K562 (cell line): ENCODE measurements around the gene TPPP. TPM values are rescaled to one million over a fixed set of nuclear protein-coding genes. Genes with fewer than 3 reads are reported as not detected.

Source experiments
- ATAC-seq: fragments of 200-7000 bp; cut with Tn5 transposase; 3 replicates; pipeline ENCODE4 v1.9.1; 2020; ENCODE audit warnings: moderate library complexity
- BruUV-seq: library from RNA; stranded (reverse); fragments of 400-500 nt; replicated peaks from 2 replicates; lab custom pipeline; 2021; lab: Mats Ljungman, UMichigan
- CTCF ChIA-PET: fragments of 300-600 bp; formaldehyde crosslinking; extraction: SDS; loops from one replicate; lab custom pipeline; 2021; ENCODE audit warnings: low intra/inter-chr PET ratio; lab: Yijun Ruan, JAX
- POLR2A ChIA-PET: fragments of 300-600, 350-650 bp; sonication (Branson Sonifier 250); formaldehyde crosslinking; extraction: SDS; loops from one replicate; lab custom pipeline; 2021; ENCODE audit warnings: antibody characterized with exemption, inconsistent platforms; lab: Yijun Ruan, JAX
- DNase-seq, 4 experiments: peaks; one replicate each; pipeline versions ENCODE4 v3.0.0 to v3.0.0-alpha.2; 2011 to 2018; ENCODE audit warnings: low spot score in 3 of 4, mixed read lengths in 3 of 4; ENCODE audit errors: extremely low read depth in 1 of 4
- FAIRE-seq: peaks from 2 replicates; lab custom pipeline; 2011; peaks lifted over from hg19 to GRCh38; lab: Jason Lieb, UNC
- H2AFZ ChIP-seq: 2 replicates; pipeline ENCODE4 v1.6.0; 2011; ENCODE audit warnings: low read depth, low read length, control low read depth, inconsistent platforms
- H3K27ac ChIP-seq: fragments of 200-600 bp; 3 replicates; pipeline ENCODE4 v1.8.0; 2011; ENCODE audit warnings: low read depth, mild to moderate bottlenecking, control low read depth, inconsistent platforms, low read length, moderate library complexity, mixed read lengths; ENCODE audit errors: extremely low read depth
- H3K27me3 ChIP-seq, 2 experiments: fragments of 300-600 bp in 1 of 2; 2 replicates in 1 of 2; 3 replicates in 1 of 2; pipeline versions ENCODE4 v1.6.0 to v1.8.0; 2011; ENCODE audit warnings: inconsistent platforms in 2 of 2, low read length in 2 of 2, mild to moderate bottlenecking in 1 of 2, mixed read lengths in 1 of 2, moderate library complexity in 1 of 2; ENCODE audit not compliant: control insufficient read depth in 2 of 2, insufficient read depth in 2 of 2
- H3K36me3 ChIP-seq: fragments of 300-600 bp; 3 replicates; pipeline ENCODE4 v1.8.0; 2011; ENCODE audit warnings: mild to moderate bottlenecking, low read length, inconsistent platforms; ENCODE audit not compliant: control insufficient read depth, insufficient read depth
- H3K4me1 ChIP-seq, 2 experiments: fragments of 200-600 bp in 1 of 2; replicated peaks in 1 of 2; 2 replicates in 1 of 2; 3 replicates in 1 of 2; pipeline versions ENCODE4 v1.5.1 to v1.8.0; 2011; ENCODE audit warnings: inconsistent platforms in 2 of 2, low read length in 2 of 2, mild to moderate bottlenecking in 1 of 2, mixed read lengths in 1 of 2, moderate library complexity in 1 of 2; ENCODE audit not compliant: control insufficient read depth in 2 of 2, insufficient read depth in 2 of 2
- H3K4me2 ChIP-seq: 2 replicates; pipeline ENCODE4 v1.6.1; 2011; ENCODE audit warnings: low read length, control low read depth, inconsistent platforms, mixed read lengths; ENCODE audit not compliant: insufficient read depth
- H3K4me3 ChIP-seq: fragments of 200-600 bp; sonication (generic), shearing (Covaris generic); 2 replicates; pipeline ENCODE4 v1.5.1; 2016; ENCODE audit warnings: control low read depth, inconsistent platforms
- H3K79me2 ChIP-seq: fragments of 200-600 bp; 3 replicates; pipeline ENCODE4 v1.8.0; 2011; ENCODE audit warnings: low read length, inconsistent platforms; ENCODE audit not compliant: control insufficient read depth, insufficient read depth
- H3K9ac ChIP-seq, 2 experiments: 2 replicates each; pipeline versions ENCODE4 v1.6.0 to v1.6.1; 2011; ENCODE audit warnings: low read depth in 2 of 2, low read length in 2 of 2, control low read depth in 1 of 2, inconsistent platforms in 1 of 2, mild to moderate bottlenecking in 1 of 2, mixed read lengths in 1 of 2; ENCODE audit not compliant: insufficient read depth in 1 of 2
- H3K9me1 ChIP-seq: one replicate; pipeline ENCODE4 v1.6.0; 2011; ENCODE audit warnings: inconsistent platforms, mild to moderate bottlenecking, low read length, moderate library complexity; ENCODE audit not compliant: control insufficient read depth, insufficient read depth
- H3K9me3 ChIP-seq: replicated peaks from 2 replicates; pipeline ENCODE4 v1.5.1; 2011; ENCODE audit warnings: low read depth, low read length, inconsistent platforms; ENCODE audit not compliant: control insufficient read depth, insufficient read depth
- H4K20me1 ChIP-seq: replicated peaks from 2 replicates; pipeline ENCODE4 v1.6.1; 2011; ENCODE audit warnings: low read length, inconsistent platforms, mixed read lengths; ENCODE audit not compliant: control insufficient read depth, insufficient read depth
- KAT2B ChIP-seq: IDR thresholded peaks from one replicate; pipeline ENCODE4 v1.6.1; 2012; ENCODE audit warnings: low read depth, mild to moderate bottlenecking, control low read depth, inconsistent platforms, low read length, moderate library complexity
- NR2C2 ChIP-seq, 2 experiments: fragments of 200-800 bp in 1 of 2; sonication (Bioruptor generic) in 1 of 2; sonication (generic) in 1 of 2; formaldehyde crosslinking in 1 of 2; IDR thresholded peaks; 2 replicates each; pipeline versions ENCODE4 v1.6.1 to v1.8.0; 2016 to 2022; ENCODE audit warnings: mild to moderate bottlenecking in 1 of 2, missing compliant biosample characterization in 1 of 2, missing genetic modification characterization in 1 of 2, missing genetic modification reagents in 1 of 2
- NUFIP1 ChIP-seq: fragments of 450-650 bp; IDR thresholded peaks from 2 replicates; pipeline ENCODE4 v1.6.1; 2018; ENCODE audit not compliant: partially characterized antibody
- POLR3G ChIP-seq: IDR thresholded peaks from 2 replicates; pipeline ENCODE4 v1.6.1; 2011; ENCODE audit not compliant: insufficient read length, insufficient replicate concordance; ENCODE audit errors: extremely low read depth
- POU5F1 ChIP-seq: fragments of 150-350 bp; IDR thresholded peaks from 2 replicates; pipeline ENCODE4 v1.6.1; 2014; ENCODE audit warnings: borderline replicate concordance, low read length, low read depth, mild to moderate bottlenecking; ENCODE audit not compliant: partially characterized antibody
- SAFB2 ChIP-seq: fragments of 200-400 bp; formaldehyde crosslinking; IDR thresholded peaks from 2 replicates; pipeline ENCODE4 v1.6.1; 2018; ENCODE audit warnings: borderline replicate concordance, low read length, low read depth, moderate library complexity; ENCODE audit not compliant: severe bottlenecking
- THRA ChIP-seq: fragments of 450-650 bp; IDR thresholded peaks from 2 replicates; pipeline ENCODE4 v1.6.1; 2017; ENCODE audit warnings: mild to moderate bottlenecking, moderate library complexity
- TRIM24 ChIP-seq, 2 experiments: fragments of 450-650 bp; IDR thresholded peaks; 2 replicates each; pipeline ENCODE4 v1.6.1; 2016
- XRCC3 ChIP-seq: fragments of 450-650 bp; IDR thresholded peaks from 2 replicates; pipeline ENCODE4 v1.6.1; 2017; ENCODE audit warnings: mild to moderate bottlenecking, moderate library complexity
- ZC3H11A ChIP-seq: IDR thresholded peaks from 2 replicates; pipeline ENCODE4 v1.6.1; 2012; ENCODE audit warnings: low read depth, low read length, improper control_type of control experiment
- ZNF347 ChIP-seq: fragments of 450-650 bp; formaldehyde crosslinking; IDR thresholded peaks from 2 replicates; pipeline ENCODE4 v1.4.0; 2020; ENCODE audit warnings: low read depth, mild to moderate bottlenecking, moderate library complexity
- ZNF583 ChIP-seq: fragments of 250-450 bp; sonication (Bioruptor Pico); IDR thresholded peaks from 2 replicates; pipeline ENCODE4 v1.4.0; 2020
- WGBS: fragments of 100-300 bp; shearing (Covaris generic); methylation state at CpG from one replicate; pipeline ENCODE4 v1.1.6; 2016; ENCODE audit warnings: low coverage, mixed read lengths; ENCODE audit not compliant: insufficient coverage; ENCODE audit errors: missing lambda C conversion rate; 5-methylcytosine and 5-hydroxymethylcytosine counted together
- in situ Hi-C: fragments of 300-500 bp; cut with MboI; formaldehyde crosslinking; loops from 4 replicates; pipeline ENCODE4 v1.15.0; 2018; ENCODE audit warnings: inconsistent platforms, mixed read lengths
- intact Hi-C: fragments of 100-400 bp; cut with micrococcal nuclease; formaldehyde crosslinking; loops from 2 replicates; pipeline ENCODE4 v1.14.2; 2022
- polyA plus RNA-seq, 8 experiments: library from polyadenylated mRNA; depleted of rRNA in 4 of 8; stranded (reverse) in 5 of 8; unstranded in 3 of 8; fragments of >200 nt; fragmentation: Nextera tagmentation in 2 of 8; fragmentation: Illumina TruSeq in 1 of 8; extraction: Ambion mirVana in 2 of 8; extraction: Trizol in 1 of 8; gene quantifications; 2 replicates each; pipeline versions ENCODE4 v1.2.1 to v1.2.3, GENCODE V29; 2011 to 2014; ENCODE audit warnings: inconsistent platforms in 1 of 8, missing spikeins in 1 of 8
- total RNA-seq, 7 experiments: library from RNA; depleted of rRNA in 6 of 7; stranded (reverse); fragments of >200 nt in 6 of 7; fragmentation: Illumina TruSeq in 2 of 7; extraction: Trizol in 2 of 7; gene quantifications; 2 replicates each; pipeline versions ENCODE4 v1.2.1 to v1.2.3, GENCODE V29; 2011 to 2021; ENCODE audit warnings: low replicate concordance in 1 of 7

TPPP gene
- total and polyA plus RNA-seq, 9 of the 15 experiments (the other 6 are each of a cell fraction or from before 2014, with no cell fraction given), result 0.01 to 0.07 (median 0.03) TPM; not detected in 6

GRCh38 chr5:655406-655805 is 37.7 kb downstream of the TPPP start:
- H4K20me1 ChIP-seq, result no peaks in the 10 kb centered on the region
- TF ChIP-seq ZNF347, result no peak
- no peak for TF ChIP-seq ZC3H11A
- TF ChIP-seq NR2C2 (CRISPR knock-in tag; IDR thresholded peaks at IDR 0.05), result no peak
- TF ChIP-seq NR2C2 (tag; IDR thresholded peaks at IDR 0.05), result no peak
- TF ChIP-seq ZNF583 (CRISPR knock-in tag), result no peak
- no peak for TF ChIP-seq SAFB2
- TF ChIP-seq KAT2B, result no peak
- no peak for TF ChIP-seq TRIM24 (IDR thresholded peaks at IDR 0.05)
- TF ChIP-seq XRCC3, result no peak
- no peak for TF ChIP-seq POLR3G
- no peak for TF ChIP-seq NUFIP1
- TF ChIP-seq THRA, result no peak
- no peak for TF ChIP-seq POU5F1

More at GRCh38 chr5:655406-655805, 37.7 kb downstream of the TPPP start:
- no peaks in the 10 kb centered on the region; the same call in 1 of the 3 replicates for H3K79me2 ChIP-seq
- FAIRE-seq (no peak), DNase-seq (no peak), ATAC-seq (no peak)
- peaks cover 8% of the 10 kb centered on the region for H3K9me3 ChIP-seq
- H3K9me1 ChIP-seq, result no peaks in the 10 kb centered on the region
- intact Hi-C loops, result no loop called here
- H2AFZ ChIP-seq, result no peak overlapping the region
- no TSS peak for BruUV-seq
- peaks cover 8 to 13% of the 10 kb centered on the region in 2 experiments; a peak in 4 of 5 replicates for H3K4me1 ChIP-seq
- H3K36me3 ChIP-seq, result peaks cover 87% of the 10 kb centered on the region
- 88% methylated on average over 8 of the region's 13 CpGs for WGBS
- no peak overlapping the region for H3K27ac ChIP-seq
- H3K27me3 ChIP-seq, result no peaks in the 10 kb centered on the region
- in situ Hi-C loops, result loop anchor here (5.0 kb wide), 1 partner anchor 43 kb away; the partner anchor contains the start of gene CEP72
- no peak overlapping the region for H3K4me3 ChIP-seq
- H3K9ac ChIP-seq, result no peak overlapping the region
- H3K4me2 ChIP-seq, result no peak overlapping the region
- ChIA-PET CTCF (no interaction called here), POLR2A (interaction anchor here (1.1 kb wide), 1 partner anchor 11 kb away, joined by 3 read pairs; no protein-coding TSS in a partner anchor)
